GM13977 (cell line): ENCODE results near the gene CCDC175.

ENCODE experiments used
- DNase-seq: peaks from one replicate; pipeline ENCODE4 v3.0.0; 2012; ENCODE audit warnings: low spot score
- in situ Hi-C: fragments of 300-500 bp; cut with MboI; formaldehyde crosslinking; loops from one replicate; pipeline ENCODE4 v1.12.0; 2022; ENCODE audit warnings: low sequenced_read_pairs, low pct_unique_long_range_greater_than_20kb, mixed read lengths, inconsistent platforms; ENCODE audit not compliant: unreplicated experiment
- TF ChIP-seq, protein P1 (sequence below): IDR thresholded peaks from 2 replicates; pipeline ENCODE4 v1.5.1; 2012; ENCODE audit warnings: mild to moderate bottlenecking, control low read depth; ENCODE audit not compliant: insufficient read depth; ENCODE audit errors: extremely low read depth, missing control alignments

The CCDC175 gene

DNA sequence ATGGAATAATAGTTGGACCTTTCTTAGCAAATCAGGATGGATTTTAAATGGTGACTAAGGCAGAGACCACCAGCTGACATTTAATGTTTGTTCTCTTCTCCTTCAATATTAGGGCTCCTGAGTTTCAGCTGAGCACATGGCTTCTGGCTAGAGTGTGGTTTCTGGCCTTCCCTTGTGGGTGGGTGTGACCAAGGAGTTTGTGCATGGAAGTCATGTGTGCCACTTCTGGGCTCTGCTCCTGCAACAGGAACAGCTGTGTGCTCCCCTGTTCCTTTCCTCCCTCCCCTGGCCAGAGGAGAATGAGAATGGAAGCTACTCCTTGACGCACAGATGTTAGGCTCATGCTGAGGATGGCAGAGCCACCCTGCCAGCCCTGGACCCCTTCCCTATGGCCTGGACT is 44.2 kb downstream of the CCDC175 start:
- TF ChIP-seq, protein P1, sequence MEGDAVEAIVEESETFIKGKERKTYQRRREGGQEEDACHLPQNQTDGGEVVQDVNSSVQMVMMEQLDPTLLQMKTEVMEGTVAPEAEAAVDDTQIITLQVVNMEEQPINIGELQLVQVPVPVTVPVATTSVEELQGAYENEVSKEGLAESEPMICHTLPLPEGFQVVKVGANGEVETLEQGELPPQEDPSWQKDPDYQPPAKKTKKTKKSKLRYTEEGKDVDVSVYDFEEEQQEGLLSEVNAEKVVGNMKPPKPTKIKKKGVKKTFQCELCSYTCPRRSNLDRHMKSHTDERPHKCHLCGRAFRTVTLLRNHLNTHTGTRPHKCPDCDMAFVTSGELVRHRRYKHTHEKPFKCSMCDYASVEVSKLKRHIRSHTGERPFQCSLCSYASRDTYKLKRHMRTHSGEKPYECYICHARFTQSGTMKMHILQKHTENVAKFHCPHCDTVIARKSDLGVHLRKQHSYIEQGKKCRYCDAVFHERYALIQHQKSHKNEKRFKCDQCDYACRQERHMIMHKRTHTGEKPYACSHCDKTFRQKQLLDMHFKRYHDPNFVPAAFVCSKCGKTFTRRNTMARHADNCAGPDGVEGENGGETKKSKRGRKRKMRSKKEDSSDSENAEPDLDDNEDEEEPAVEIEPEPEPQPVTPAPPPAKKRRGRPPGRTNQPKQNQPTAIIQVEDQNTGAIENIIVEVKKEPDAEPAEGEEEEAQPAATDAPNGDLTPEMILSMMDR: no peak
- in situ Hi-C loops: no loop called here
- no peak for DNase-seq

DNA sequence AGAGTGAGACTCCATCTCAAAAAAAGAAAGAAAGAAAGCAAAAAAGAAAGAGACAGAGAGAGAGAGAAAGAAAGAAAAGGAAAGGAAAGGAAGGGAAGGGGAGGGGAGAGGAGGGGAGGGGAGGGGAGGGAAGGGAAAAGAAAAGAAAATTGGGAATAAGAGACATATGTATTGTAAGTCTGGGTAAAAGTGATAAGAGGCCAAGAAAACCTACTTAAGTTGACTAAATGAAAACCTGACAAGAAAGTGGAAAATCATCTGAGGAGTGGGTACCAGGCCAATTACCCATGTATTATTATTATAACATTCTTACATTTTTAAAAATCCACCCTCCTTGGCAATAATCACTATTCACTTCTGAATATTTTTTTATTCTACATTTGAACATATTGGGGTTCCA is 46.3 kb downstream of the CCDC175 start:
- in situ Hi-C loops: no loop called here
- TF ChIP-seq, protein P1: no peak
- DNase-seq: no peak

DNA sequence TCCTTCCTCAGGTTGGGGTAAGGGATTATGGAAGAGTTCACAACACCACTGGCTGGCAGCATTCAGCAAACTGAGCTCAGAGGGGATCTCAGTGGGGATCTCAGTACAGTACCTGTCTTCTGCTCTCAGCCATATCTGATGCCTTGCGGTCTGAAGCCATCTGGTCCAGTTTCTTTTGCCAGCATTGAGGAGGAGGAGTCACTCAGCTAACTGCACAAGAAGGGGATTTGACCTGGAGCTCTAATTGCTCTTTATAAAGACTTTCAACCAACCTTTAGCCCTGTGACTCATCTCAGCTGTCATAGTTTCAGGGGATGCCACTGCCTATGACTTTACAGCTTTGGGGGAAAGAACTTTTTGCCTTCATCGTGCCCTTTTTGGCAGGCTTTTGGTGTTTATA is 47.4 kb downstream of the CCDC175 start:
- in situ Hi-C loops: no loop called here
- TF ChIP-seq, protein P1: no peak
- no peak for DNase-seq

DNA sequence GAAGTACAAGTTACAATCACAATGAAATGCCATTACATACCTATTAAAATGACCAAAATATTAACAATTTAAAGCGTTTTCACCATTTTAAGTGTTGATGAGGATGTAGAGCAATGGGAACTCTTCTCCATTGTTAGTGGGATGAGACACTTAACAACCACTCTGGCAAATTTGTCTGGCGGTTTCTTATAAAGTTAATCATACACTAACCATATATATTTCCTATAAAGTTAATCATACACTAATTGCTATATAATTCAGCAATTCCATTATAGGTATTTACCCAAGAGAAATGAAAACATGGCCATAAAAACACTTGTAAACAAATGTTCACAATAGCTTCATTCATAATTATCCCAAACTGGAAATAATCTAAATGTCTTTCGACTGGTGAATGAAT is 56.4 kb downstream of the CCDC175 start:
- DNase-seq: no peak
- TF ChIP-seq, protein P1: no peak
- in situ Hi-C loops: no loop called here

DNA sequence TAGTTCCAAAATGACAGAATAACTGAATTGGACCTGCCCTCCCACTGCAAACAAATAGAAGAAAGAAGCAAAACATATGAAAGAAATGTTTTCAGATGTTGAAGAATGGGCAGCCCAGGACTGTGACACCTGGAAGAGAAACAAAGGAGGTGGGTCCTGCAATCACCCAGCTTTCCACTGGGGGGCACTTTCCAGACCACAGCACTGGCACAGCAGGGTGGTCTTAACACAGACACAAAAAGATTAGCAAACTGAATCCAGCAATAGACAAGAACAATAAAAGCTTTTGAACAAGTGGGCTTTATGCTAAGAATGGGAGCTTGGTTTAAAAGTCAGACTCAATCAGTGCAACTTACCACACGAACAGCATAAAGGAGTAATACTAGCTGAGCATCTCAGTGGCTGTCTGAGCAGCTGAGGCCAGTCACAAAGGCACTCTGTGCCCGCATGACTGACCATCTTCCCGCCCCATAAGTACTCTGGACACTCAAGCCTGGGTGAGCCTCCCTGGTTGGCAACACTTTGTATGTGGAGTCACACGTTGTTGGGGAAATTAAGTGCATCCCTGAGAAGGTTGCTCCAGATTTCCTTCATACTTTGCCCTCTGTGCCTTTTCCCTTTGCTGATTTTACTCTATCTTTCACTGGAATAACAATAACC is 64.6 kb downstream of the CCDC175 start:
- TF ChIP-seq, protein P1: peak; percentile 41
- in situ Hi-C loops: no loop called here
- DNase-seq: peak; percentile 18

DNA sequence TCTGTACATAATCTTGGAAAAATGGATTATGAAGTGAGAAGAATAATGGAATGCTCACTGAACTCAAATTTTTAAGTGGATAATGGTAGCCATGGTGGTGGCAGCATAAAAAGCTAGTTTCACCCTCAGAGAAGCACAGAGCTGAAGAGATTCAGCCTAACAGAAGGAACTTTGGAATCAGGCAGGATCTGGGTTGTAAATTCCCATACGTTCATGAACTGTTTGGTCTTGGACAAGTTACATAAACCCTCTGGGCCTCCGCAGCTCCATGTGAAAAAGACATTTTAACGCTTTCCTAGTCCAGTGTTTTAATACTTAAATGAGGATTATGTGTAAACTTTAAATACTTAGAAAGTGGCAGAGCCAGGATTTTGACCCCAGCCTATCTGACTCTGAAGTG is 65.6 kb downstream of the CCDC175 start:
- TF ChIP-seq, protein P1: no peak
- DNase-seq: no peak
- in situ Hi-C loops: no loop called here

DNA sequence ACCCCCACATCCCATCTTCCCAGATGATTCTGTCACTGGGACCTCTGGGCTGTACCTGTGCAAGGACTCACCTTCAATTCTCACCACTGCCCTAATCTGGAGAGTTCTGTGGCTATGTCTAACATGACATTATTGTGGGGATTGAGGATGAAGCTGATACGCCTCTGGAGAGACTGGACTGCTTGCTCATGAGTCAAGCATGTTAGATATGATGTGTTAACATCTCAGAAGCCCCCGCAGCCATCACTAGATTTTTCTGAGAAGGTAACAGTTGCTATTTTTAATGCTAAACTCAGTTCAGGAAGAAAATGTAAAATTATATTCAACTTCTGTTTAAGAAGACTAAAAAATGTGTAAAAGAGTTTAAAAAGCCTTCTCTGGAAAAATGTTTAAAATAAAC is 66.6 kb downstream of the CCDC175 start:
- TF ChIP-seq, protein P1: no peak
- DNase-seq: no peak
- in situ Hi-C loops: no loop called here
